Thyroid gland (tissue), 4 donors: Measurements from ENCODE around the gene PRSS21. TPM values are rescaled to one million over a fixed set of nuclear protein-coding genes. Genes with fewer than 3 reads are reported as not detected.

Source experiments
- DNase-seq, 2 donors: peaks; one replicate each; pipeline ENCODE4 v3.0.0-alpha.2; 2019
- H3K27ac ChIP-seq, 3 donors: fragments of 200-600 bp; sonication (generic); 1 replicate in 2 of 3; 2 replicates in 1 of 3; pipeline ENCODE4 v1.5.1; 2016 to 2019; ENCODE audit warnings: mild to moderate bottlenecking in 1 of 3, moderate library complexity in 1 of 3
- H3K27me3 ChIP-seq: fragments of 200-600 bp; sonication (generic); one replicate; pipeline ENCODE4 v1.5.1; 2019
- H3K36me3 ChIP-seq, 2 donors: fragments of 200-600 bp; sonication (generic); one replicate each; pipeline ENCODE4 v1.5.1; 2016 to 2019
- H3K4me1 ChIP-seq, 2 donors: fragments of 200-600 bp; sonication (generic); one replicate each; pipeline ENCODE4 v1.5.1; 2017 to 2019
- H3K4me3 ChIP-seq, 3 donors: fragments of 200-600 bp; sonication (generic); replicated peaks in 1 of 3; 1 replicate in 2 of 3; 2 replicates in 1 of 3; pipeline ENCODE4 v1.5.1; 2016; ENCODE audit warnings: mild to moderate bottlenecking in 1 of 3
- H3K9me3 ChIP-seq: fragments of 200-600 bp; sonication (generic); one replicate; pipeline ENCODE4 v1.5.1; 2017
- CTCF ChIP-seq, 6 experiments: fragments of 200-600 bp in 3 of 6; fragments of 450-650 bp in 3 of 6; sonication (generic) in 3 of 6; IDR thresholded peaks; one replicate each; pipeline ENCODE4 v1.5.1; 2016 to 2019; ENCODE audit warnings: antibody characterized with exemption in 6 of 6, mild to moderate bottlenecking in 2 of 6, inconsistent platforms in 1 of 6, moderate library complexity in 1 of 6
- POLR2A ChIP-seq, 2 donors: fragments of 450-650 bp; IDR thresholded peaks; one replicate each; pipeline ENCODE4 v1.6.1; 2017; ENCODE audit warnings: antibody characterized with exemption in 2 of 2, mild to moderate bottlenecking in 2 of 2, moderate library complexity in 1 of 2
- WGBS, 2 donors: methylation state at CpG; one replicate each; pipeline ENCODE4 v1.1.5; 2017; 5-methylcytosine and 5-hydroxymethylcytosine counted together
- intact Hi-C: fragments of 100-400 bp; cut with DNase I; formaldehyde crosslinking; loops from one replicate; pipeline ENCODE4 v1.15.1; 2023
- total RNA-seq, 4 donors: library from RNA; depleted of rRNA; stranded (reverse); fragments of >200 nt; gene quantifications; one replicate each; pipeline ENCODE4 v1.2.3, GENCODE V29; 2016

Gene PRSS21
- total RNA-seq, 4 donors from 2014 or later = 0.56 TPM; not detected in 3

GRCh38 chr16:2840914-2841313 lies 23.9 kb downstream of the PRSS21 start:
- 90% methylated on average over 5 of the region's 12 CpGs; no CpG with 5 or more reads in 1 of the 2 donors for WGBS, 2 donors
- DNase-seq = no peak
- intact Hi-C loops = no loop called here
- peaks cover 6 to 7% of the 10 kb centered on the region in 2 donors for H3K4me1 ChIP-seq
- no peaks in the 10 kb centered on the region for H3K36me3 ChIP-seq
- no peak overlapping the region for H3K4me3 ChIP-seq
- no peak for TF ChIP-seq CTCF (IDR thresholded peaks at IDR 0.05)
- H3K9me3 ChIP-seq = no peaks in the 10 kb centered on the region
- no peaks in the 10 kb centered on the region for H3K27me3 ChIP-seq
- no peak overlapping the region for H3K27ac ChIP-seq

GRCh38 chr16:2841606-2842339 lies 24.7 kb downstream of the PRSS21 start:
- Histone ChIP-seq H3K36me3 (no peaks in the 10 kb centered on the region), H3K27ac (peak overlapping the region in 1 of 3 donors; percentile 1), H3K9me3 (no peaks in the 10 kb centered on the region), H3K27me3 (no peaks in the 10 kb centered on the region), H3K4me3 (no peak overlapping the region), H3K4me1 (peaks cover 6 to 7% of the 10 kb centered on the region in 2 donors)
- 81 to 93% methylated on average over 3 to 10 of the region's 18 CpGs for WGBS, 2 donors
- intact Hi-C loops = no loop called here
- TF ChIP-seq POLR2A (IDR thresholded peaks at IDR 0.05) (no peak), CTCF (IDR thresholded peaks at IDR 0.05) (no peak)
- no peak for DNase-seq

- Histone ChIP-seq H3K4me1 (peaks cover 6 to 7% of the 10 kb centered on the region in 2 donors), H3K36me3 (no peaks in the 10 kb centered on the region), H3K27me3 (no peaks in the 10 kb centered on the region), H3K9me3 (no peaks in the 10 kb centered on the region), H3K4me3 (no peak overlapping the region), H3K27ac (peak overlapping the region in 1 of 3 donors; percentile 1)
- peak; percentile 18 to 37 for DNase-seq
- intact Hi-C loops = no loop called here
- TF ChIP-seq POLR2A (IDR thresholded peaks at IDR 0.05) = no peak
- TF ChIP-seq CTCF (IDR thresholded peaks at IDR 0.05) = peak in 4 of 6 experiments; percentile 20 to 38 (median 28)
- WGBS, 2 donors = 25 to 35% methylated on average over 13 to 19 of the region's 40 CpGs
These were observed 25.4 kb downstream of the PRSS21 start for GRCh38 chr16:2842340-2843000.

- Histone ChIP-seq H3K9me3 (no peaks in the 10 kb centered on the region), H3K4me1 (peaks cover 6 to 7% of the 10 kb centered on the region in 2 donors), H3K27ac (no peak overlapping the region), H3K27me3 (no peaks in the 10 kb centered on the region), H3K36me3 (no peaks in the 10 kb centered on the region), H3K4me3 (no peak overlapping the region)
- no peak for DNase-seq
- WGBS, 2 donors = 85 to 88% methylated on average over 8 of the region's 8 CpGs
- TF ChIP-seq POLR2A (IDR thresholded peaks at IDR 0.05) (no peak), CTCF (IDR thresholded peaks at IDR 0.05) (no peak)
- intact Hi-C loops = no loop called here
These were observed 26.5 kb downstream of the PRSS21 start for GRCh38 chr16:2843526-2843925.

- Histone ChIP-seq H3K4me1 (peaks cover 6 to 7% of the 10 kb centered on the region in 2 donors), H3K36me3 (no peaks in the 10 kb centered on the region), H3K27ac (no peak overlapping the region), H3K27me3 (no peaks in the 10 kb centered on the region), H3K9me3 (no peaks in the 10 kb centered on the region), H3K4me3 (no peak overlapping the region)
- 77 to 79% methylated on average over 5 of the region's 5 CpGs for WGBS, 2 donors
- DNase-seq = no peak
- TF ChIP-seq CTCF (IDR thresholded peaks at IDR 0.05) (no peak), POLR2A (IDR thresholded peaks at IDR 0.05) (no peak)
- intact Hi-C loops = no loop called here
These were observed 28.1 kb downstream of the PRSS21 start for GRCh38 chr16:2845116-2845515.
